ENCODE measurements around the gene GPALPP1.

Gene GPALPP1

DNA sequence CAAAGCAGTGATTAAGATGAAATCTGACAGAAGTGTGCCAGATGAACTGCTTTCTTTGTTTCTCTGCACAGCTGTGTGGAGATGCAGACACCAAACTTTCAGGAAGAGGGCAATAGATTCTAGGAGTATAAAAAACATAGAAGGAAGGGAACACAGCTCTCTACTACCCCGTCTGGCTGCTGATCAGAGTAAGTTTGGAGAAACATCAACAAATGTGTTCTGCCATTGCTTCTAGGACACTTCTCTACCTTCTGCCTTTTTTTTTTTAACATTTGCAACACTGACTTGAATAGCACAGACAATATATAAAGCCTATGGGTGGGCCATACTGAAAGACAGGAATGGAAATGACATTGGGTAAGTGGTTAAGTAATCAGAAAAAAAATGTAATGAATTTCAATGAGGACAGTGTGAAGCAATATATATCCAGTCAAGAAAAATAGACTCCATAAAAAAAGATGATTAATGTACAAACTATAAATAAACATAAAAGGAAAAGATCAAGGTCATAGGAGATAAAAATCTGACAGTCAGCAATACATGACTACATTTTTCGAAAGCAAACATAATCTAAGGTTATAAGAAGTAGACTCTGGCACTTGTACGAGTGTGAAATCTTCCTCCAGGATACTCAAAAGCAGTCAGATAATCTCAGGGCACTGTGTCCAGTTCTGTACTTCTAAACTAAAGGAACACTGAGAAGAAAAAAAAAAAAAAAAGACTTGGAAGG lies 21.5 kb upstream of the GPALPP1 start:
- H3K4me3 ChIP-seq (ENCODE audit: low read depth, low read length): no peak overlapping the region
- DNase-seq (ENCODE audit: low read depth): no peak
- TF ChIP-seq, protein P1, sequence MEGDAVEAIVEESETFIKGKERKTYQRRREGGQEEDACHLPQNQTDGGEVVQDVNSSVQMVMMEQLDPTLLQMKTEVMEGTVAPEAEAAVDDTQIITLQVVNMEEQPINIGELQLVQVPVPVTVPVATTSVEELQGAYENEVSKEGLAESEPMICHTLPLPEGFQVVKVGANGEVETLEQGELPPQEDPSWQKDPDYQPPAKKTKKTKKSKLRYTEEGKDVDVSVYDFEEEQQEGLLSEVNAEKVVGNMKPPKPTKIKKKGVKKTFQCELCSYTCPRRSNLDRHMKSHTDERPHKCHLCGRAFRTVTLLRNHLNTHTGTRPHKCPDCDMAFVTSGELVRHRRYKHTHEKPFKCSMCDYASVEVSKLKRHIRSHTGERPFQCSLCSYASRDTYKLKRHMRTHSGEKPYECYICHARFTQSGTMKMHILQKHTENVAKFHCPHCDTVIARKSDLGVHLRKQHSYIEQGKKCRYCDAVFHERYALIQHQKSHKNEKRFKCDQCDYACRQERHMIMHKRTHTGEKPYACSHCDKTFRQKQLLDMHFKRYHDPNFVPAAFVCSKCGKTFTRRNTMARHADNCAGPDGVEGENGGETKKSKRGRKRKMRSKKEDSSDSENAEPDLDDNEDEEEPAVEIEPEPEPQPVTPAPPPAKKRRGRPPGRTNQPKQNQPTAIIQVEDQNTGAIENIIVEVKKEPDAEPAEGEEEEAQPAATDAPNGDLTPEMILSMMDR (IDR thresholded peaks at IDR 0.05; ENCODE audit: insufficient read depth, low read depth, low read length, missing control alignments): no peak

DNA sequence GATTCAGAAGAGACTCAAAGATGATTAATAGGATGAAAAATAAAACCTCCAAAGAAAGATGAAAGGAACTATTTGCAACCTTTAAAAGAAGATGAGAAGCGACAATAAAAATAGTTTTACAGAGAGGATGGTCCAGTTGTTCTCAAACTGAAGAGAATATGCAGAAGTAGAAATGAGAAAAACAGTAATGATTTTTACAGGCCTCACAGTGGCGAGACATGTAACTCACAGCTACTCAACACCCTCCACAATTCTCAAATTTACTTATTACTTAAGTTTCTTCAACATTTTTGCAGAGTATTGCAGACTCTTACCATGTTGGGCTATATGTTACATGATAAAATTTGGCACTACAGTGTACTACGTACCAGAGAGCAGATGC lies 20.9 kb upstream of the GPALPP1 start:
- DNase-seq (ENCODE audit: low read depth): no peak
- TF ChIP-seq, protein P1 (IDR thresholded peaks at IDR 0.05; ENCODE audit: insufficient read depth, low read depth, low read length, missing control alignments): no peak

DNA sequence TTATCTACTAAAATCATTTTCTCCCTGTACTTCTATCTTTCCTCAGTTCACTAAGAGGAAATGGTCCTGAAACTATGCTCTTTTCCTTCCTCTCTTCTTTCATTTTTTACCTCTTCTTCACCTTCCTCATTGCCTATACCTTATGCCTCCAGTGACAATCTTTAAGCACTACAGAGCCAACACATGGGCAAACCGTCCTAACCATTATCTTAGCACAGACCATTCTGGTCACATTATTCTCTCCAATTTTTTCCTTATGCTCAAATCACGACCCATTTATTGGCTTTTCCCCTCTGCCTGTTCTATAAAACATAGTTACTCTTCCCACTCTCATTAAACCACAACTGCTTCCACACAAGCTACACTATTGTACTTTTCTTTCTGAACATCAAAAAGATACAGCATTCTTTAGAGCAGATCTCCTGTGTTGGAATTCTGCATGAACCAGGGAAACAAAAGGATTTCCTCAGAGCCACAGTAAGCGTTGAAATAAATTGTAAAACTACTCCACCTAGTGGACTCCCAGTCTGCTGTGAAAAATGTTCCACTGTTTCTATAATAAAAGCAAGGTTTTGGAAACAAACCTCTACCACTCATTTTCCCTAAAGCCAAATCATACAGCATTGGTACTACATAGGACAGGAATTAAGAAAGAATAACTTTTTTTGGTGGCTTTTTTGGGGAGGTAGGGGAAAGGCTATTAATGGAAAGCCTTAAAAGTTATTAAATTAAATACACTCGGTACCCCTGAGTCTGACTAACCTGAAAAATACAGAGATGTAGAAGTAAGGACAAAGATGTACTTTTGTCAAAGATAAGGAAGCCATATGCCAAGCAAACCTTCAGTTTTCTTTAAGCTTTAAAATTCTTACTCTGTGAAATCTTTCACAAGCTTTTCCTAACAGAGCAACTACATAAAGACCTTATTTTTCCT lies 19.5 kb upstream of the GPALPP1 start:
- DNase-seq (ENCODE audit: low read depth): peak; percentile 19
- no peak overlapping the region for H3K4me3 ChIP-seq (ENCODE audit: low read depth, low read length)
- TF ChIP-seq, protein P1 (IDR thresholded peaks at IDR 0.05; ENCODE audit: insufficient read depth, low read depth, low read length, missing control alignments): peak; percentile 51

More for the DNA sequence above, 20.9 kb upstream of the GPALPP1 start:
- no peak overlapping the region for H3K4me3 ChIP-seq (ENCODE audit: low read depth, low read length)

DNA sequence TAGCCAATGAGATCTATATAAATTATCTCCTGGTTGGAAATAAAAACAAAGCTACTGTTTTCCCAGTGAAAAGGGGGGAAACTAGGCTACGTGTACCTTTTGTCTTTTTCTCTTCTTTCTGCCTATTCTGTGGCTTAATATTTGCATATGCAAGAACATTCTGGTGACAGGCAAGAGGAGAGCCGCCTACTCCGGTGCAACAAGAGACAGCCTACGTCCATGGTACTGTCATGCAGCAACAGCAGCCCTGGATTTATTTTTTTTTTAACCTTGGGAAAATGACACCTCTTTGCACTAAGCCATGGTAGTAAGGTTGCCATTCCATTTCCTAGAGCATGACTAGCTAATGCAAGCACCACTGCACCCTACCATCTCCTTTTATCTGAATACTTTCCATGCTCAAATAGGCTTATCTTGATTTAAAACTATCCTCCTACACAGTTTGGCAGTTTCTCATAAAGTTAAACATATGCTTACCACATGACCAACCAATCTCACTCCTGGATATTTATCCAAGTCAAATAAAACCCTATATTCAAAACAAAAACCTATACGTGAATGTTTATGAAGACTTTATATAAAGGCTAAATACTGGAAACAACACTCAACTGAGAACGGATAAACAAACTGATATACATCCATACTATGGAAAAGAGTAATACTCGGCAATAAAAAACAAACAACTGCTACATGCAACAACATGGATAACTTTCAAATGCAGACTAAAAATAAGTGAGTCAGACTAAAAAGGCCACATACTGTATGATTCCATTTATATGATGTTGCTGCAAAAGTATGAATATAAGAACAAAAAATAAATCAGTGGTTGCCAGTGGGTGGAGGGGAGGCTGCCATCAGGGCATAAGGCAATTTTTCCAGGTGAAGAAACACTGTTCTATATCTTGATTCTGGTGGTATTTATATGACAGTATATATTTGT lies 17.4 kb upstream of the GPALPP1 start:
- DNase-seq (ENCODE audit: low read depth): peak; percentile 17

DNA sequence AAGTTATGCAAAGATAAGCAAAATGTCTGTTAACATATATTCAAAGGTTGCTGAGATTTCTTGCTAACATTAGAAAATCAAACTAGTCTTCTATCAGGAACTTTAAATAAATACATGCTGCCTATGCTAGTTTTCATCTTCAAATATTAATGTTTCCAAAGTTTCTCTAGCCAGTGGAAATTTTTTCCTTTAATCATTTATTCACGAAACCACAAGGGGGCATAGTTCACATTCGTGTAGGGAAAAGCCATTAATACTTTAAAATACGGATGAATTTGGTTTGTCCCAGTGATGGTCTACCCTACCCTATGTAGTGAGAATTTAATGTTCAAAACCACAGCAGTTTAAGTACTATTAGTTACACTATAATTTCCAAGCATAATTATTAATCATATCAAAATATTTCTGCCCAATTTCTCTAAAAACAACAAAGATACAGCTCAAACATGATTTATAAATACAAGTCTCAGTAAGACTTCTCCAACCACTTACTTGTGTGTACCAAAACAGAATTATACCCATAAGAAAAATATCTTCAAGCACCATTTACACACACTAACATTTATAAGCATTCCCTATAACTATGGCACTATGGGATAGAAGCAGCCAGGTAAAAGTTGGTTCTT lies 16.3 kb upstream of the GPALPP1 start:
- no peak for DNase-seq (ENCODE audit: low read depth)
- TF ChIP-seq, protein P1 (IDR thresholded peaks at IDR 0.05; ENCODE audit: insufficient read depth, low read depth, low read length, missing control alignments): no peak
- no peak overlapping the region for H3K4me3 ChIP-seq (ENCODE audit: low read depth, low read length)

More for the DNA sequence above, 17.4 kb upstream of the GPALPP1 start:
- TF ChIP-seq, protein P1 (IDR thresholded peaks at IDR 0.05; ENCODE audit: insufficient read depth, low read depth, low read length, missing control alignments): no peak
- no peak overlapping the region for H3K4me3 ChIP-seq (ENCODE audit: low read depth, low read length)

Data from GM12865 (cell line).